Measurements from ENCODE around the gene PRPSAP1.
A peak's percentile ranks its signal among the peaks of the same experiment; 100 is the strongest.
"Not testable (repeated sequence)": the region's sequence is repeated elsewhere in the genome, so short reads cannot be mapped to it uniquely, and the experiment has no call there.

The PRPSAP1 gene

GRCh38 chr17:76276461-76277299, 77.0 kb downstream of the PRPSAP1 start:
- DNase-seq: no peak

- DNase-seq: no peak
Observed at GRCh38 chr17:76276069-76276431, 77.7 kb downstream of the PRPSAP1 start.

- DNase-seq: no peak
Observed at GRCh38 chr17:76275382-76276068, 78.2 kb downstream of the PRPSAP1 start.

- no peak for DNase-seq
Observed at GRCh38 chr17:76274112-76274956, 79.4 kb downstream of the PRPSAP1 start.

GRCh38 chr17:76273445-76274111, 80.1 kb downstream of the PRPSAP1 start:
- no peak for DNase-seq

- peak; percentile 59 to 64 for DNase-seq
Observed at GRCh38 chr17:76272541-76273444, 80.9 kb downstream of the PRPSAP1 start.

- peak; percentile 75 to 77 for DNase-seq
Observed at GRCh38 chr17:76271669-76272540, 81.8 kb downstream of the PRPSAP1 start.

- no peak for DNase-seq
Observed at GRCh38 chr17:76270770-76271668, 82.7 kb downstream of the PRPSAP1 start.

- no peak for DNase-seq
Observed at GRCh38 chr17:76270127-76270592, 83.6 kb downstream of the PRPSAP1 start.

GRCh38 chr17:76268991-76269981, 84.4 kb downstream of the PRPSAP1 start:
- no peak for DNase-seq

GRCh38 chr17:76268015-76268749, 85.5 kb downstream of the PRPSAP1 start:
- peak; percentile 65 to 69 for DNase-seq

- not testable (repeated sequence) for DNase-seq
Observed at GRCh38 chr17:76267581-76268001, 86.1 kb downstream of the PRPSAP1 start.

- DNase-seq: no peak
Observed at GRCh38 chr17:76267051-76267576, 86.6 kb downstream of the PRPSAP1 start.

- DNase-seq: no peak
Observed at GRCh38 chr17:76266244-76266938, 87.3 kb downstream of the PRPSAP1 start.

- no peak for DNase-seq
Observed at GRCh38 chr17:76265624-76266243, 88.0 kb downstream of the PRPSAP1 start.
